CD4-positive, alpha-beta T cell treated with Interleukin-17A for 1 hour (primary cell): Measurements from ENCODE around the gene NRG2.

ENCODE experiments used
- DNase-seq: peaks from one replicate; pipeline ENCODE4 v3.0.0-alpha.2; 2020

NRG2 gene

GRCh38 chr5:139964266-139964993 lies 78.7 kb downstream of the NRG2 start:
- DNase-seq = no peak

GRCh38 chr5:139962445-139962844 lies 80.7 kb downstream of the NRG2 start:
- DNase-seq = no peak

- no peak for DNase-seq
Measured at GRCh38 chr5:139961435-139962157, 81.5 kb downstream of the NRG2 start.

- DNase-seq = no peak
Measured at GRCh38 chr5:139960723-139961383, 82.2 kb downstream of the NRG2 start.

- no peak for DNase-seq
Measured at GRCh38 chr5:139958432-139959148, 84.5 kb downstream of the NRG2 start.

GRCh38 chr5:139956342-139956741 lies 86.8 kb downstream of the NRG2 start:
- DNase-seq = no peak

DNA sequence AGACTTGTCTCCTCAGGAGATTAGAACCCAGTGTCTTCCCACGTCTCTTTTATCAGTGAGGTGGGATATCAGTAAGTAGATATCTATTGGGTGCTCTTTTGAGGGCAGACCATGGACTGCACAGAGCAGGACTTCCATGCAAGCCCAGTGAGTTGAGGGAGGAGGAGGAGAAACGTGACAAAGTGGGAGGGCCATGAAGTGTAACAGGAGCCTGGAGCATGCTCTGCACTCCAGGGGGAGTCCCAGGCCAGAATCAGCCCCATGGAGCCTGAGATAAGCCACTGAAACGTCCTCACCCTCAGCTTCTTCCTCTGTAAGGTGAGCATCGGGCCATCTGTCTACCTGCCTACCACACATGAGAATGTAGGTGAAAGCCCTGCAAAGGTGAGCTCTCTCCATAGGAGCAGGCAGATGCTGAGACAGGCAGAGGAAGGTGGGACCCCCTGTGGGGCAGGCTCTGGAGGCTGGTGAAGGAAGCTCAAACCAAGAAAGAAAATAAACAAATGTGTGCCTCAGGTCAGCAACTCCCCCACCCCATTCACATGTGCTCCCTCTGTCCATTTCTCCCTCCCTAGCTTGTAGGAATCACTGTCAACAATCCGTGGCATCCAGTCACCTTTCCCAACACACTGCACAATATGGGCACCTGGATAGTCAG lies 87.4 kb downstream of the NRG2 start:
- no peak for DNase-seq

- DNase-seq = no peak
Measured at GRCh38 chr5:139955053-139955605, 88.0 kb downstream of the NRG2 start.

- no peak for DNase-seq
Measured at GRCh38 chr5:139954462-139954861, 88.6 kb downstream of the NRG2 start.

DNA sequence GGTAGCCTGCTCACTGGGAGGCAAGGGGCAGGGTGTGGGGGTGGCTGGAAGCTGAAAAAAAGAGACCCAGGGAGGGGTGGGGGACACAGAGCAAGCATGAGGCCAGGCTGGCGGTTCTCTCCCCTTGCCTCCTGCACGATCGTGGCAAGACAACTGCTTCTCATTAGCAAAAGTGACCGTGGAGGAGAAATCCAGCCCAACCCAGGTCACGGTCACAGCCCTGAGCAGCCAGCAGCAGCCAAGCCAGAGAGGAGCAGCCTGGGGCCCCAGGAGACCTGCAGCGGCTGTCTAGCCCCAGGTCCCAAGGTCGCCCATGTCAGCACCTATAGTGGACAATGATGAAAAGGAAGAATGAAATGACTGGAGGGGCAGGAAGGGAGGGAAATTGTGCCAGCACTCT lies 89.1 kb downstream of the NRG2 start:
- DNase-seq = no peak

- DNase-seq = no peak
Measured at GRCh38 chr5:139952574-139952973, 90.5 kb downstream of the NRG2 start.

DNA sequence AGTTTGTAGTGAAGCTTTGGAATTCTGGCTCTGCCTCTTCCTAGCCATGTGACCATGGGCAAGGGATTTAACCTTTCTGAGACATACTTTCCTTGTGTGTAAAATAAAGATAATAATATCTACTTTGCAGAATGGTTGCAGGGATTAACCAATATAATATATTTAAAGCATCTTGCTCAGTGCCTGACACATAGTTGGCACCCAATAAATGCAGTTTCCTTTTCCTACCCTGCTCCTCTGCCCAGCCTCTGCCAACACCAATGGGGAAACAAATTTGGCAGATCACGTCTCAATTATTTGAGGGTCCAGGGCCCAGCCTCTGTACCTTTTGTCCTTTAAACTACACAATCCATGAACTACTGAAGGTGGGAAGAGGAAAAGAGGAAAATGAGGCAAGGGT lies 91.1 kb downstream of the NRG2 start:
- no peak for DNase-seq

DNA sequence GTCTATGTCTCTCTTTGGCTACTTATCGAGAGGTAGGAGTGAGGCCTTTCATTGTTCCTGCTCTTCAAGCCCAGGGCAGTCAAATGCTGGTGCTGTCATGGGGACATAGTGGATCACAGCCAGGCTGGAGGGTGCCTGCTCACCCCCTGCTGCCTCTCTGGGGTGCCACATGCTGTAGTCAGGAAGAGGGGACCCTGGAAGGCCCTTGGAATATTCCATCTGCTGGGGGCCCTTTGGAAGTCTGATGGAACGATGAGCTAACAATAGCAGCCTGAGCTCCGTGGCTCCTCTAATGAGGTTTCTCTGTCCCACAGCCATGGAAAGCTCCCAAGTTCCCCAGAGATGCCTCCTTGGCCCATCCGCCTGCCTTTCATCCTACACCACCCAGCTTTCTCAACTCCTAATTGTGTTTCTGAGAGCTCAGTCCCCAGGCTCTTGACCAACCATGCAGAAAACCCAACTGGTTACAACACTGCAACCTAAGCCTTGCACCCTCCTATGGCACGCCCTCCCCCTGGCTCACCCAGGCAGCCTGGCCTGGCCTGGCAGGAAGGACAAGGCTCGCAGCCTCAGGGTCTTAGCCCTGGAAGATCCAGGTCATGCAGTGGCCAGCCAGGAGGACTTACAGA lies 91.7 kb downstream of the NRG2 start:
- no peak for DNase-seq

- no peak for DNase-seq
Measured at GRCh38 chr5:139950436-139950835, 92.7 kb downstream of the NRG2 start.

- DNase-seq = no peak
Measured at GRCh38 chr5:139949710-139950109, 93.4 kb downstream of the NRG2 start.

- no peak for DNase-seq
Measured at GRCh38 chr5:139947727-139948126, 95.4 kb downstream of the NRG2 start.

GRCh38 chr5:139946440-139946839 lies 96.7 kb downstream of the NRG2 start:
- DNase-seq = no peak

DNA sequence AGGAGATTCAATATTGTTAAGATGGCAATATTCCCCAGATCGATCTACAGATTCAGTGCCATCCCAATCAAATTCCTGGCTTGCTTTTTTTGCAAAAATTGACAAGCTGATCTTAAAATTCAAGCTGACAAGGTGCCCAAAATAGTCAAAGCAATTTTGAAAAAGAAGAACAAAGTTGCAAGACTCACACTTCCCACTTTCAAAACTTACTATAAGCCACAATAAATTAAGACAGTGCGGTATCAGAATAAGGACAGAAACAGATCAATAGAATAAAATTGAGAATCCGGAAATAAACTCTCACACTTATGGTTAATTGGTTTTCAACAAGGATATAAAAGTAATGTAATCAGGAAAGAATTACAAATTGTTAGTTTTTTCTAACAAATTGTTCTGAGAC lies 97.1 kb downstream of the NRG2 start:
- DNase-seq = no peak

DNA sequence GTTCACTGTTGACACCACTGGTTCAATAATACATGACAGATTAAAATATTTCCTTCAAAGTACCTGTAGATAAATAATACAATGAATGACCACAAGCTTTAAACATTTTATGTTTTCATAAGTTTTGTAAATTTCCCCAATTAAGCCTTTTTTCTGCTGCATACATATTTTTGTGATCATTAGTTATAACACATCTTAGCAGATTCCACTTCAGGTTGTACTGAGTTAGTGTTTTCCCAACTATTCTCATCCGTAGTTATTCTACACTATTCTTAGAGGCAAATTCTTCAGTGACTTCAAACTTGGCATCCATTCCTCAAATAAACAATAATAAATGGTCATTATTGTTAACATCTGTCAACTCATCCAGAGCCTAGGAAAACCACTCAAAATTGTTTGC lies 100.9 kb downstream of the NRG2 start:
- no peak for DNase-seq

- no peak for DNase-seq
Measured at GRCh38 chr5:139930406-139930805, 112.7 kb downstream of the NRG2 start.

- DNase-seq = no peak
Measured at GRCh38 chr5:139926797-139927503, 116.1 kb downstream of the NRG2 start.
